Umbilical cord (tissue), 2 donors: ENCODE data around the gene RHOG. TPM values are rescaled to one million over a fixed set of nuclear protein-coding genes. Genes with fewer than 3 reads are reported as not detected.
"Not testable (repeated sequence)": the region's sequence is repeated elsewhere in the genome, so short reads cannot be mapped to it uniquely, and the experiment has no call there.

ENCODE experiments used
- DNase-seq: peaks from one replicate; pipeline ENCODE4 v3.0.0-alpha.2; 2015; ENCODE audit warnings: low spot score
- total RNA-seq: library from RNA; depleted of rRNA; stranded (reverse); fragments of >200 nt; gene quantifications from one replicate; pipeline ENCODE4 v1.2.3, GENCODE V29; 2014; ENCODE audit warnings: low replicate concordance; ENCODE audit not compliant: insufficient read depth

Gene RHOG
- total RNA-seq, 1 donor from 2014 or later: 8.7 TPM

DNA sequence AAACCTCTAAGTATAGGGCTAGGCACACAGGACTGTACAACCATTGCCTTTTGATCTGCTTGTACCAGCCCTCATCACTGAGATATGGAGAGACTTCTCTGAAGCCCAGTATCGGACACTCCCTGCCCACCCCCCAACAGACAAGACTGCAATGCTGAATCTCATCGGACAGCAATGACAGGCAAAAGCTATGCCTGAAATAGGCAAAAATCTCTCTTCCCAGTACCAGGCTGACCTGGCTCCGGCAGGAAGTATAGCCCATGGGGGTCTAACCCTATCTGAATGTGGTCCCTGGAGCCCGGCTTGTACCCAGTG is 6.5 kb downstream of the RHOG start:
- no peak for DNase-seq

DNA sequence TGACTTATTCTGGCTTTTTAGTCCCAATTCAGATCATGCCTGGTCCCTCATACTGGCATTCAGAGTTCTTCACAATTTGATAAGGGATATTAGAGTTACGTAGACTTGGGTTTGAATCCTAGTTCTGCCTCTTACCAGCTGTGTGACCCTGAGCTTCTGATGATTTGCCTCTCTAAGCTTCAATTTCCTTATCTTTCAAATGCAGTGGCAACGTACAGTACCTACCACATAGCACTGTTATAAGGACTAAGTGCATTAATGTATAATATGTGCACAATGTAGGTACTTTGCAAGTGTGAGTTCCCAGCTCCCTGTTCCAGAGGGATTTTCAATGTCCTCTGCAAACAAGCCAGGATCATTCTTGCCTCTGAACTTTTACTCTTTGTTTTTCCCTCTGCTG is 7.3 kb downstream of the RHOG start:
- no peak for DNase-seq

DNA sequence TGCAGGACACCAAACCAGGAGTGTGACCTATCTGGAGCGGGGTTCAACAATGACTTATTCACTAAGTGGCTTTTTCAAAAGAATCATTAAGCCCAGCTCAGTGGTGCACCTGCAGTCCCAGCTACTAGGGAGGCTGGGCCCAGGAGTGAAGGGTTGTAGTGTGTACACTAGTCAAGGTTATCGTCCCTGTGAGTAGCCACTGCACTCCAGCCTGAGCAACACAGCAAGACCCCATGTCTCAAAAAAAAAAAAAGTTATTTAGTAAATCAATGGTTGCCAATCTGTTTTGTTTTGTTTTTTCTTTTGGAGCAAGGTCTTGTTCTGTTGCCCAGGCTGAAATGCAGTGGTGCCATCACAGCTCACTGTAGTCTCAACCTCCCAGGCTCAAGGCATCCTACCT is 7.9 kb downstream of the RHOG start:
- no peak for DNase-seq

DNA sequence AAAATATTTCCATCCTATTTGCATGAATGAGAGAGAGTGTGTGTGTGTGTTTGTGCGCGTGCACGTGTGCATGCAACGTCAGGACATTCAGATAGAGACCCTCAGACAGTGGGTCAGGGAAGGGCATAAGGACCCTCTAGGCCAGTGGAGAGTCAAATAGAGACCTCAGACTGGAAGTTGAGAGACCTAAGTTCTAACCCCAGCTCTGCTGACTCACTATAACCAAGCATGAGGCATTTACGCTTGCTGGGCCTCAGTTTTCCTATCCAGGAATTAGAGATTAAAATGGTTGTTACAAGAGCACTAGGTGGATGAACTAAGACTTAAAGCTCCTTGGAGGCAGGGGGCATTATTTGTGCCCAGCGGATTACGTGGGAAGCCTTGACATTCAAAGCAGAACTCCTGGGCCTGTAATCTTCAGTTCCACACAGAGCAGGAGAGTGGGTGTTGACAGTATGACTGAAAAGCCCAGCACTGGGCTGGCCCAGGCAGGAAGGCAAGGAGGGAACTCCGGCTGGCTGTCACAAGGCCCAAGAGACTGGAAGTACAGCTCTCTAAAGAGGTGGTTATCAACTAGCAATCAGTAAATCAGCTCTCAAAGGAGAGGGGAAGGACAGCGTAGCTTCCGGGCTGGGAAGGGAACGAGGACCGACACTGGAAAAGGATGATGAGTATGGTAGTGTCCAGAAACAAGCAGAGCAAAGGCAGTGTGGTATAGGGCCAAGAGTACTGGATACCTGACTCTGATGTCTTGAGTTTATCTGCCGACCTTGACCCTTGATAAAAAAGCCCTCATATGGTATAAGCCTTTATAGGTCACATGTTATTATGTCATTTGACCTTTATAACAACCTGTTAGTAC is 9.2 kb downstream of the RHOG start:
- DNase-seq: no peak

DNA sequence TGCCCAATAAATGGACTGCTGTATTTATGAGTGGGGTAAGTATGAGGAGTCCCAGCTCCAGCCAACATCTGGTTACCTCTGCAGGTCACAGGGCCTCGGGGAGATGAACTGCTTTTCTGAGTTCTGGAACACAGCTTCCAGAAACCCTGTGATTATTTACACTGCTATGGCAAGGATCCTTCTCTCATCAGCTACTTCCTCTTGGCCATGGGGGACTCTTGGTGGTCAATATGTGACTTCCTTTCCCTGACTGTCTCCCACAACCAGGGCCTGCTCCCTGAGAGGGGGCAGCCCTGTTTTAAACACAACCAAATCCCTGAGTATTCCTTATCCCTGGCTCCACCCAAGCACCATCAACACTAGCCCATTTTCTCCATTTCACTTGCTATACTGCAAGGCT is 10.0 kb downstream of the RHOG start:
- no peak for DNase-seq

DNA sequence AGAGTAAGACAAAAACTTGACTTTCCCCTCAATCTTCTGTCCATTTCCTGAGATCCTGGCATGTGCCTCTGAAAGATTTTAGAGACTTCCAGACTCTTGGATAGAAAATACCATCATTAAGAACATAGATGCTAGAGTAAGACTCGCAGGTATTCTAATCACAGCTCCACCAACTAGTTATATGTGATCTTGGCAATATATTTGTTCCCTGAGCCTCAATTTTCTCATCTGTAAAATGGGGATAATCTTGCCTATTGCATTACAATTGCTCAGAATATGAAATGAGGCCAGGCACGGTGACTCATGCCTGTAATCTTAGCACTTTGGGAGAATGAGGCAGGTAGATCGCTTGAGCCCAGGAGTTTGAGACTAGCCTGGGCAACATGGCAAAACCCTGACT is 10.7 kb downstream of the RHOG start:
- no peak for DNase-seq

DNA sequence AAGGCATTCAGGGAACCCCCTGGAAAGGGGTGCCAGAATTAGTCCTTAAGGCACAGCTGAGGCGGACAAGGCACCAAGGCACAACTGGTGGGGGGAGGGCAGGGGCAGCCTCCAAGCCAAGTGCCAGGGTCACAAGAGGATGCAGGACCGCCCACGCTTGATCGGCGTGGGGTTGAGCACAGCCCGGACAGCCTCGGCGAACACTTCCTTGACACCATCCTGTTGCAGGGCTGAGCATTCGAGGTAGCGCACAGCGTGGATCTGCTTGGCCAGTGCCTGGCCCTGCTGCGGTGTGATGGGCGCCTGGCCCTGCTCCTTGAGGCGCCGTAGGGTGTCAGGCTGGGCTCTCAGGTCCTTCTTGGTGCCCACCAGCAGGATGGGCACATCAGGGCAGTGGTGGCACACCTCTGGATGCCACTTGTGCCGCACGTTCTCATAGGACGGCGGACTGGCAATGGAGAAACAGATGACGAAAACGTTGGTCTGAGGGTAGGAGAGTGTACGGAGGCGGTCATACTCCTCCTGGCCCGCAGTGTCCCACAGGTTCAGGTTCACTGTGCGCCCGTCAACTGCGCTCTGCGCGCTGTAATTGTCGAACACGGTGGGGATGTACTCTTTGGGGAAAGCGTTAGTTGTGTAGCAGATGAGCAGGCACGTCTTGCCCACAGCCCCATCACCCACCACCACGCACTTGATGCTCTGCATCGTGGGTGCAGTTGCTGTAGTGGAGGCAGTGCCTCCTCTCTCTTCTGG is 13.1 kb downstream of the RHOG start:
- DNase-seq: no peak

DNA sequence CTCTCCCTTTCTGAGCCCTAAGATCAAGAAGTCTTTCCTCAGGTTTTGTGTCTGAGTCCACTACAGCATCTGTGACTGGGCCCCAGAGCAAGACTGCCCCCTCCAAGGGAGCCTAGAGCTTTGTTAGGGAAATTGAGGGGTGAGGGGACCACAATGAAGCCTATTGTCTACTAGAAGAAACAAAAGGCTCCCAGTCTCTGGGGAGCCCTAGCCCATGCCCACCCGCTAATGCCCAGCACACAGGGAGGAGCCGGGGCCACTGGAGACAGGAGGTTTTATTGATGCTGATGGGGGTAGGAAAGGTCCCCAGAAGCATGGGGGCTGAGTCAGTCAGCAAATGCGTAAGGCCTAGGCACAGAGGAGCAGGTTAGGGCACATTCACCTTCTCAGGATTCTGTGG is 14.0 kb downstream of the RHOG start:
- DNase-seq: no peak

DNA sequence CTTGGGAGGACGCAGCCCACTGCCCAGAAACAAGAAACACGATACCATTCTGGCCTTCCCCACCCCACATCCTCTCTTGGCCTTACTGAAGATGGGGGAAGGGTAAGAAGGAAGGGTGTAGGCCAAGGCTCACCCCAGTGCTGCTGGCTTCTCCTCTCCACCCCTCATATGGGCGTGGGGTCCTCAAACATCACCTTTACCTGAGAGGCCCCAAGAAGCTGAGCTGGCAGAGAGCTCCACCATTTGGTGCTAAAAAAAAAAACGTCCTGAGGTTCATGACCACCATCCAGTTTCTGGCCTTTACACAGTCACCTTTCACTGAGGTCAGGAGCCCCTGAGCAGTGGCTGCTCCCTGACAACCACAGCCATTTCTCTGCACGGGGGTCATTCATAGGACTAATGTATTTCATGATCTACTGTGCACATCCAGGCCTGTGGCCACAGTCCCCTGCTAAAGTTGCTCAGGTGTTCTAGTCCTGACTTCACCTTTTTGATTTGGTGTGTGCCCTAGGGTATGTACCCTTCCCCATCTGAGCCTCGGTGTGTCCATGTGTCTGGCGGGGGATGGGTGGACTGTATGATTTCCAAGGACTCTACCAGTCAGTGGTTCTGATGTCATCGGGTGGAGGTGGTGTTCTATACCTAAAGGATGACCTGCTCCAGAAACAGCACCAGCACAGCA is 15.1 kb downstream of the RHOG start:
- no peak for DNase-seq

DNA sequence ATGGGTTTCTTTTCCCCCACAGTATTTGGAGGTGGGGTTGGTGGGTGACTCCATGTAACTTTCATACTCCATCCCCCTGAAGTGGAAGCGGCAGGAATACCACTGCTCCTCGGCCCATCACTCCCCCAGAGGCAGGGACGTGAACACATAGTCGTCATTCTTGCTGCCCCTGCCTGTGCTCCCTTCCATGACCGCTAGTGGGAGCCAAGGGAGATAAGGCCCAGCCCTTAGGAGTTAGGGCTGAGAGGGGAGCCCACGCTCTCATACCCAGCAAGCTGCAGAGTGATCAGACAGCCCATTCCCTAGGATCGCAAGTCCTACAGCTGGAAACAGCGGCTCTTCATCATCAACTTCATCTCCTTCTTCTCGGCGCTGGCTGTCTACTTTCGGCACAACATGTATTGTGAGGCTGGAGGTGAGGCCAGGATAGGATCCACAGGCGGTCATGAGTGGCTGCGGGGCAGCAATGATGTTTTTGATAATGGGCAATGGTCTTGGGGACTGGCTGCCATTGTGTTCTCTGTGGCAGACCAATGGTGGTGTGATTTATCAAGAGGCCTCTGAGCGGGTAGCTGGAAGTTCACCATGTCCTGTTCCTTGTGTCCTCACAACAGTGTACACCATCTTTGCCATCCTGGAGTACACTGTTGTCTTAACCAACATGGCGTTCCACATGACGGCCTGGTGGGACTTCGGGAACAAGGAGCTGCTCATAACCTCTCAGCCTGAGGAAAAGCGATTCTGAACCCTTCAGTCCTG is 15.9 kb downstream of the RHOG start:
- DNase-seq: no peak

DNA sequence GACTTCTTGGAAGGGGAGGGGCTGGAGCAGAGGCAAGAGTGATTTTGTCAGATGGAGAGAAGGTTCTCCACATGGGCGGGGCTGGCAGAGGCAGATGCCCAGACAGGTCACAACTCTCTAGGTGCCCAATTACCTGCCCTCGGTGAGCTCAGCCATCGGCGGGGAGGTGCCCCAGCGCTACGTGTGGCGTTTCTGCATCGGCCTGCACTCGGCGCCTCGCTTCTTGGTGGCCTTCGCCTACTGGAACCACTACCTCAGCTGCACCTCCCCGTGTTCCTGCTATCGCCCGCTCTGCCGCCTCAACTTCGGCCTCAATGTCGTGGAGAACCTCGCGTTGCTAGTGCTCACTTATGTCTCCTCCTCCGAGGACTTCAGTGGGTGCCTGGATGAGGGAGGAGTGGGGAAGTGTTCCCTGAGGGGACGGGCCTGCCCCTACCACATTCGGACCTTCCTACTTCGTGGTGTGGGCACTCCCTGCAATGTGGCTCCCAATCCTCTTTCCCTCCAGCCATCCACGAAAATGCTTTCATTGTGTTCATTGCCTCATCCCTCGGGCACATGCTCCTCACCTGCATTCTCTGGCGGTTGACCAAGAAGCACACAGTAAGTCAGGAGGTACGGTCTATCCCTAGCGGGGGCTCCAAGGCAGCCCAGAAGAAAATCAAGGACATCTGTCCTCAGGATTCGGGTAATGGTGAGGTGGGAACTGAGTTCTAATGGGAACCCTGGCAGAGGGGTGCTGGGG is 16.8 kb downstream of the RHOG start:
- no peak for DNase-seq

DNA sequence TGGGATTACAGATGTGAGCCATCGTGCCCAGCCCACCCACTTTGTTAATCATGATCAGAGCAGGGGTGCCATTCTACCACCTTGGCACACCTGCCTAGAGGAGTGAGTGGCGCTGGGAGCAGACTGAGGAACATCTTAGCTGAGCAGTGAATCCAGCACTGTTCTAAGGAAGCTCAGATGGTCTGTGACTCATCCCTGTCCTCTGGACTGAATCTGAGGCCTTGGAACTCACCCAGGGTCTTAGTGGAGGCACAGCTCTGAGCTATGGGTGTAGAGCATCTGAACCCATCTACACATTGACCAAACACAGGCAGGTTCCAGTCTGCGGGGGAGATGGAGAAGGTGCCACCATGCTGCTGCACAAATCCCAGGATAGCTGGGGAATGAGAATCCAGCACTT is 17.5 kb downstream of the RHOG start:
- DNase-seq: peak; percentile 75

DNA sequence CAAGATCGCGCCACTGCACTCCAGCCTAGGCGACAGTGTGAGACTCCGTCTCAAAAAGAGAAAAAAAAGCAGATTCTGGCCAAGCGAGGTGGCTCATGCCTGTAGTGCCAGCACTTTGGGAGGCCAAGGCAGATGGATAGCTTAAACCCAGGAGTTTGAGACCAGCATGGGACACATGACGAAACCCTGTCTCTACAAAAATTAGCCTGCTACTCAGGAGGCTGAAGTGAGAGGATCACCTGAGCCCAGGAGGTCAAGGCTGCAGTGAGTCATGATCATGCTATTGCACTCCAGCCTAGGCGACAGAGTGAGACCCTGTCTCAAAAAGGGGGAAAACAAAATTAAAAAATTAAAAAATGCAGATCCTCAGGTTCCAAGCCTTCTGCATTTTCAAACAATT is 18.4 kb downstream of the RHOG start:
- DNase-seq: no peak

DNA sequence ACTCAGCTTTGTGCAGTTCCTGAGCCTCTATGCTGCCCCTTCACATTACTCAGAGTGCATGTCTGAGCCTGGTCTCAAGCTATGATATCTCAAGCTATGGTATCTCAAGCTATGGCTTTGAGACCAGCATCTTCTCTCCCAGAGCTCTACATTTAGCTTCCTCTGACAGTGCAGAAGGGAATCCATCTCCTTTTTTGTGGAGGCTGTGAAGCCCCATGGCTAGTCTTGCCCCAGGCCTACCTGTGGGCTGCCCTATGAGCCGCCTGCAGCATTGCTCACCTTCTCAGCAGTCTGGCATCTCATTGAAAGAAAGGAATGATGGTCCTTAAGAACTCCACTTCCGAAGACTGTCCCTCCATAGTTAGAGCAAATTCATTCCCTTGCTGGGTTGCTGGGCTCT is 19.8 kb downstream of the RHOG start:
- no peak for DNase-seq

DNA sequence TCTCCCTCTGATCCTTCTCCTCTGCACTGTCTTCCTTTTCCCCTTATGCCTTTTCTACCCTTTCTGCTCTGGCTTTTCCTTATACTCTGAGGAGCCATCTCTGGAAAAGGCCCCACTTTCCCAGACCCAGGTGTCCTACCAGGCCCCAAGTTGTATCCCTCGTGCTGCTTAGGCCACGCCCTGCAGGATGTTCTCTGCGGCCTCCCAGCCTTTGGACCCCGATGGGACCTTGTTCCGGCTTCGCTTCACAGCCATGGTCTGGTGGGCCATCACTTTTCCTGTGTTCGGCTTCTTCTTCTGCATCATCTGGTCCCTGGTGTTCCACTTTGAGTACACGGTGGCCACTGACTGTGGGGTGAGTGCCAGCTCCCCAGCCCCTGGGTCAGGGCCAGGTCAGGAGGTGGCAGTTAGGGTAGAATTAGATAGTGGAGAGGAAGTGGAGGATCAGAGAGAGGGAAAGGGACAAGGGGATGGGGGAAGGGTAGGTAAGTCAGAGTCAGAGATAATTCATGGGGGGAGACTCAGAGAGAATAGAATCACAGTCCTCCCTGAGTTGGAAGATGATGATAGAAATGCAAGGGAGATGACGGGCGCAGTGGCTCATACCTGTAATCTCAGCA is 23.5 kb downstream of the RHOG start:
- DNase-seq: no peak

DNA sequence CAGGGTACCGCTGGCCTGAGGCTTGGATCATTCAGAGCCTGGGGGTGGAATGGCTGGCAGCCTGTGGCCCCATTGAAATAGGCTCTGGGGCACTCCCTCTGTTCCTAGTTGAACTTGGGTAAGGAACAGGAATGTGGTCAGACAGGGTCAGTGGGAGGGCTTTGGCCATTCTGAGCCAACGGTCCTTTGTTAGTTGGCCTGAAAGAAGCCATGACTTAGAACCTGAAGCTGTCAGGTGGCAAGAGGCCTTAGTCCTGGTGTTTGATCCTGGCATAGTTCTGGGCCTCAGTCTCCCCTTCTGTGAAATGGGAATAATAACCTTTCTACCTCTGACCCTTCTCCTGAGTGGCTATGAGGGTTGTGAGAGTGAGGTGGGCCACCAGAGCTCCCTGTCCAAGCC is 24.1 kb downstream of the RHOG start:
- DNase-seq: no peak

DNA sequence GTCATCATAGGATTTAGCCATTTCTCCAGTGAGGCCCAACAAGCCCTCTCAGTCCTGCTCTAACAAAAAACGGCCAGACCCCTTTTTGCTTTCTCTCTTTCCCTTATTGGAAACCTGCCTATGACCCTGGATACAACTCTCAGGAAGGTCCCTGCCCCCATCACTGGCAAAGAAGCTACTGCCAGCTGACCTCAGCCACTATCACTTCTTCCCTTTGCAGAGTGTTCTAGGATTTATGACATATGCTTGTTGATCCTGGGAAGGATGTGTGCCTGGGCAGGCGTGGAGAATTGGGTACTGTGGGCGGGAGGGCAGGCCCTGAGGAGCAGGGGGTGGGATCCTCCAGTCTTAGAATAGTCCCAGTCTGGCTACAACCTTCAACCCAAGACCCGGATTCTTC is 24.9 kb downstream of the RHOG start:
- no peak for DNase-seq

DNA sequence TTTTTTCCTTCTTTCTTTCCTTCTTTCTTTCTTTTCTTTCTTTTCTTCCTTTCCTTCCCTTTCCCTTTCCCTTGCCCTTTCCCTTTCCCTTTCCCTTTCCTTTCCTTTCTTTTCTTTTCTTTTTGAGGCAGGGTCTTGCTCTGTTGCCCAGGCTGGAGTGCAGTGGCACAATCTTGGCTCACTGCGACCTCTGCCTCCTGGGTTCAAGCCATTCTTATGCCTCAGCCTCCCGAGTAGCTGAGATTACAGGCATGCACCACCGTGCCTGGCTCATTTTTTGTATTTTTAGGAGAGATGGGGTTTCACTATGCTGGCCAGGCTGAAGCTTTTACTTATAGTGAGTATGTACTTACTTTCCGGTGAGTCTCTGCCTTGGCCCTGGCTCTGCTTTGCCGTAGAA is 25.9 kb downstream of the RHOG start:
- DNase-seq: not testable (repeated sequence)

DNA sequence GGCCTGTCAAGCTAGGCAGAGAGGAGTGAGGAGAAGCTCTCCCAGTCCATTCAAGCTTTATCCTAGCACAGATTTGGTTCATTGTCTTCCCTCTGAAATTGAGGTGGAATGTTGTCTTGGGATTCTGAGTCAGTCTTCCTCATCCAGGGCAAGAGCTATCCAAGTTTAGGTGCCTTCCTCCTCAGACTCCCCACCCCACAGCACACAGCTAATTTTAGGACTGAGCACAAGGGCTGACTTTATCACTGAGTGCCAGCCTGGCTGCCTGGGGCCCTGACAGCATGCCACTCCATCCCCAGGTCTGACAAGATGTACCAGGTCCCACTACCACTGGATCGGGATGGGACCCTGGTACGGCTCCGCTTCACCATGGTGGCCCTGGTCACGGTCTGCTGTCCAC is 29.8 kb downstream of the RHOG start:
- no peak for DNase-seq

DNA sequence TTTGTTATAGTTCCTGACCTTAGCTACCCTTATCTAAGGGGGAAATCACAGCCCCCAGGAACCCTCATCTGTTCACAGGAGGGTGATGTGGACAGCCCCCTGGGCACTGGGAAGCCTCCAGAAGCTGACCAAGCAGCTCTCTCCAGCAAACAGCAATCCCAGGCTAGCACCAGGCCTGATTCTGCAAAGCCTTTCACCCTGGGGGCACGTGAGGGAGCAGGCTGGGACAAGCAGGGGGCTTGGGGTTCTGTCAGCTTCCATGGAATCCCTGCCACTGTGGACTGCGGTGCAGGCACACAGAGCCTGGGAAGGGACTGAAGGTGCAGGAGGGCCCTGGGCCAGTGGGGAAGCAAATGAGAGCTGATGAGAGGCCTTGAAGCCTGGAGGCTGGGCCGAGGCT is 30.3 kb downstream of the RHOG start:
- DNase-seq: no peak

DNA sequence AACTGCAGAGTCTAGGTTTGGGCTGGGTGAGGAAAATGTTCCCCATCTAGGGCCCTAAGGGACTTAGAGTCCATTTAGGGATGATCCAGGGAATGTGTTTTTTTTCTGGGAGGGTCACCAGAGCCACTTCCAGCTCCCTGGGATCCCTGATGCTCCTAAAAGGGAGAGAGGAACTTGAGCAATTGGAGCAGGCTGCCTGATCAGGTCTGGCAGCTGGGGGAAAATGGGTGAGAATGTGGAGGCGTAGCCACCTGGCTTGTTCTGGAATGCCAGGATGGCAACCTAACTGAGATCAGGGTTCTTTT is 31.2 kb downstream of the RHOG start:
- DNase-seq: no peak
